Subcutaneous adipose tissue (tissue), 4 donors: ENCODE results near the gene PPP1R13B. TPM values are rescaled to one million over a fixed set of nuclear protein-coding genes. Genes with fewer than 3 reads are reported as not detected.

Source experiments
- CTCF ChIP-seq: fragments of 450-650 bp; IDR thresholded peaks from one replicate; pipeline ENCODE4 v1.5.1; 2016; ENCODE audit warnings: low read depth, mild to moderate bottlenecking, control low read depth, antibody characterized with exemption, moderate library complexity
- total RNA-seq, 4 donors: library from RNA; depleted of rRNA; stranded (reverse); fragments of >200 nt; gene quantifications; one replicate each; pipeline ENCODE4 v1.1.0, GENCODE V29; 2016

The PPP1R13B gene
- total RNA-seq, 4 donors from 2014 or later: 3.6 to 18.8 (median 8.6) TPM

- no peak for TF ChIP-seq CTCF
These were observed 131.1 kb downstream of the PPP1R13B start for GRCh38 chr14:103716091-103716801.

DNA sequence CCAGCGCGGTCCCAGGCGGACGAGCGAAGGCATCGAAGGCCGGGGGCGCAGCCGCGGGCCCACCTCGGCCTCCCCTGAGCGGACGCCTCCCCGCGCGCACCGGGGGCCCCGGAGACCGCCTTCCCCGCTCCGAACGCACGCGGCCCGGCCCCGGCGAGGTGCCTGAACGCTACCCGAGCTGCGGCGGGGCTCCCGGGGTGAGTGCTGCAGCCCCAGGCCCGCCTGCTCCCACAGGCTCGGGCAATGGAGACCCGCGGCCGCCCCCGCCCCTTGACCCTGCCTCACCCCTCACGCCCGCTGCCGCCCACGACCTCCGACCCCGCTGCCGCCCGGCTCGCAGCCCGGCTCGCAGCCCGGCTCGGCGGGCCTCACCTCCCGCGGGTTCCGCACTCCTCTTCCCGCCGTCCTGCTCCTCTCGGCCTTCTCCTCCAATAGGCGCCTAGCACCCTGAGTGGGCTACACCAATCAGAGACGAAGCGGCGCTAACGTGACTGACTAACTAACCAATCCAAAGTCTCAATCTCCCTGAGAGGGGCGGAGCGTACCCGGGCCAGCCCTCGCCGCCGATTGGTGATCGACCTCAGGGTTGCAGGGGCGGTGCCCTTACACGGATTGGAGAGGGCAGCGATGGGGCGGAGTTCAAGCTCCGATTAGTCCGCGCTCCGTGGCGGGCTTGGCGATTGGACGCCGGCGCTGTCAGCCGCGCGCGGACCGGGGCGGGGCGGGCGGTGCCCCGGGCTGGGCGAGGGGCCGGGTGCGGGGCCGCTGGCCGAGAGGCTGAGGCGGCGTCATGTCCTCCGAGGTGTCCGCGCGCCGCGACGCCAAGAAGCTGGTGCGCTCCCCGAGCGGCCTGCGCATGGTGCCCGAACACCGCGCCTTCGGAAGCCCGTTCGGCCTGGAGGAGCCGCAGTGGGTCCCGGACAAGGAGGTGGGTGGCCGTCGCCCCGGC is 132.0 kb downstream of the PPP1R13B start, which contains the start of the genes XRCC3 and ZFYVE21:
Gene XRCC3 (minus strand): TSS at position 400 of the 949 bp plus-strand sequence. CDS start 4,364 bp downstream, outside the sequence.
Gene ZFYVE21 (plus strand): TSS at position 759 of the 949 bp plus-strand sequence. CDS start 32 bp downstream, at position 791.
- no peak for TF ChIP-seq CTCF

DNA sequence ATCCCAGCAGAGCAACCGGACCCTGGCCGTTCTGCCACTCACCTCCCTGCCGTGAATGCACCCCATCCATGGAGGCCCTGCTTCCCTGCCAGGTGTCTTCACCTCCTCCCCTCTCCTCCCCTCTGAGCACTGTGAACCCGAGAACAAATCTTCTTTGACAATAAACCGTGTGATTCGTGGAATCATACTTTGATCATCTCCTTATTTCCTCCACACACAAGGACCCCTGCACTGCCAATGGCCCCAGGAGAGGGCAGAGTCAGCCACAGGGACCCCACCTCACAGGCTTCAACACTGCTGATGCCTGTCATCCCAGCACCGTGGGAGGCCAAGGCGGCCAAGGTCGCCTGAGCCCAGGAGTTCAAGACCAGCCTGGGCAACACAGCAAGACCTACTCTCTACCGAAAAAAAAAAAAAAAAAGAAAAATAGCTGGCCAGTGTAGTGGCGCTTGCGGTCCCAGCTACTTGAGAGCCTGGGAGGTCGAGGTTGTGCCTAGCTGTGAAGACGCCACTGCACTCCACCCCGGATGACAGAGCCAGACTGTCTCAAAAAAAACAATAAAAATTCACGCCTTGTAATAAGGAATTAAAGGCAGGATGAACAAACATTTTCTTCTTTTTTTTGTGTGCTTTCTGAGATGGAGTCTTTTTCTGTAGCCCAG is 133.2 kb downstream of the PPP1R13B start:
- no peak for TF ChIP-seq CTCF

GRCh38 chr14:103713304-103714062 is 133.9 kb downstream of the PPP1R13B start:
- TF ChIP-seq CTCF: no peak

DNA sequence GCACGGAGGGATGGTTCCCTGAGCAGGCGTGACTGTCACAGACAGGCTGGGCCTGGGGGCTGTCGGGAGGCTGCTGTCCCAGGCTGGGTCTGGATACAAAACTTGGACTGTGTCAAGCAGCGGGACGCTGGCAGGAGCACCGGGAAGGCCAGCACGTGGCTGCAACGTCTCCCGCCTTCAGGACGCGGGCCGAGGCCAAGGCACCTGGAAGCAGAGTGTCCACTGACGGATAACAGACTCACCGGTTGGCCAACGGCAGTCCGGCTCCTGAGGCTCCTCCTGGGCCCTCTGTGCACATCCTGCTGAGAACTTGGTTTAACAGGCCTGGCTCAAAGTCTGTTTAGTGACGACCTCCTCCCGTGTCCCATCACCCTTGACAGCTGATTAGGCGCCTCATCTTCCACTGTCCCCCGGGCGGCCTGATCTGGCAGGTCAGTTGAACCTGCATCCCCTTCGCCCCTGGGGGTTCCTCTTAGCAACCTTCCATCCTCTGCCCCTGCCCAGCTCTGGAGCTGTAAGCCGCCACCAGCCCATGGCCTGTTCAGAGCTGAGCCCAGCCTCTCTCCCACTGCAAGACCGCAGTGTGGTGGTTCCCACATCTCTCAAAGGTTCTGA is 134.6 kb downstream of the PPP1R13B start:
- TF ChIP-seq CTCF: no peak

DNA sequence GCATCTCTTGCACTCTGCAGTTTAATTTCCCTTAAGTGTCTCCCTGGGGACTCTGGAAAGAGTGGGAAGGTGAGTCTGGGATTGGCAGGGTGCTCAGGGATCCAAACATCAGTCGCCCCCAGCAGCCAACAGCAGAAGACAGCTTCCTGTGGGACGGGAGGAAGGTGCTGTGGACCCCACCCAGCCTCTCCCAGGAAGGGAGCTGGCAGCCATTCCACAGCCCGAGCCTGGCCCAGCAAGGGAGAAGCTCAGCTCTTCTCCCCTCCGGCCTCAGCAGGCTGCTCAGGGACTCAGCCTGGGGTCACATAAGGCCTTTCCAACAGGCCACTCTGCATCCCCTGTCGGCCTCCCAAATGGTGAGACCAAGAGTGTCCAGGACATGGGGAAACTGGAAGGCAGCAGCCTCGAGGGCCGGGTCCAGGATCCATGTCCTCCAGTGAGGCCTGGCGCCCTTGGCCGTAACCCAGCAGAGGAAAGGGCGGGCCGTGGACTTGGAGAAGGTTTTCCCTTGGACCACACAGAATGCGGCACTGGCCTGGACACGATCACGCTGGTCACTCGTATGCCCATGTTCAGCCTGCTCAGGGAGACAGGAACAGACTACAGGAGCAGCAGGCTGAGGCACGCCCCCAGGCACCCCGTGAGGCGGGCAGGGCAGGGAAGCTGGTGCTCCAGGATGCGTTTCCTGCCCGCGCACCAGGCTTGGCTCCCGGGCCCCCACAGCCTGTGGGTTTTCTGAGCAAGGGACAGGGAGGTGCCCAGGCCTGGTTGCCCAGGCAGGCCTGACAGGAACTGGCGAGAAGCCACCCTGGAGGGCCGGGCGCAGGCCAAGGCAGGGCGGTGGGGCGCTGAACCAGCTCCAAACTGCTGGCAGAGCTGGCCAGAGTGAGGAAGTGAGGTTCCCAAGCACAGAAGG is 135.6 kb downstream of the PPP1R13B start:
- no peak for TF ChIP-seq CTCF
